Stomach (tissue), 4 donors: ENCODE results near the gene ATP2B1.

Experiments used
- CTCF ChIP-seq, 7 experiments: fragments of 450-650 bp in 4 of 7; fragments of 200-600 bp in 3 of 7; sonication (generic) in 3 of 7; IDR thresholded peaks; one replicate each; pipeline ENCODE4 v1.5.1; 2016 to 2019; ENCODE audit warnings: antibody characterized with exemption in 7 of 7, control low read depth in 2 of 7, mild to moderate bottlenecking in 1 of 7
- POLR2A ChIP-seq, 4 donors: fragments of 450-650 bp; IDR thresholded peaks; one replicate each; pipeline ENCODE4 v1.6.1; 2016; ENCODE audit warnings: antibody characterized with exemption in 4 of 4, control low read depth in 2 of 4, mild to moderate bottlenecking in 1 of 4, moderate library complexity in 1 of 4

DNA sequence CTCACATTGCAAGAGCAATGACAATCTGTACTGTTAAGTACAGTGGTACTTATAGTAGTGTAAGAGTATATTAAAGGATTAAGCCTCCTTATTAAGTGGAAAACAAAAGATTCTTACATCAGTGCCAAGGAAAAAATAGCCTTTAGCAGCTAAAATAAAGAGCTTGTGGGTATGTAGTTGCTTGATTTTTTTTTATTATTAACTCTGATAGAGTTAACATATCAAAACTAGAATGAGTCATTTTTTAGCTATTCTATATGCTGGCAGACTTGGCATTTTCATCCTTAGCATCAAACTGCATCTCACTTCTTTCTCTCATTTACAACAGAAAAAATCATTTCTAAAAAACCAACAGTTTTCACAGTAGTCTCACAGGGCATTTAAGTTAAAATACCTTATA, 86.5 kb downstream of the ATP2B1 start:
- no peak for TF ChIP-seq CTCF (IDR thresholded peaks at IDR 0.05)
- TF ChIP-seq POLR2A (IDR thresholded peaks at IDR 0.05) = no peak
